HL-60 (cell line): Measurements from ENCODE around the gene CDH22.

Experiments used
- CTCF ChIP-seq: IDR thresholded peaks from one replicate; pipeline ENCODE4 v1.5.1; 2011; ENCODE audit warnings: low read length, control low read depth, inconsistent platforms; ENCODE audit not compliant: insufficient read depth
- POLR2AphosphoS5 ChIP-seq: IDR thresholded peaks from 2 replicates; pipeline ENCODE4 v1.6.1; 2012; ENCODE audit warnings: low read depth
- REST ChIP-seq: IDR thresholded peaks from 2 replicates; pipeline ENCODE4 v1.6.1; 2012; ENCODE audit warnings: low read depth; ENCODE audit not compliant: insufficient replicate concordance

- TF ChIP-seq CTCF (no peak), POLR2AphosphoS5 (no peak), REST (no peak)
Measured at GRCh38 chr20:46268662-46269061, 39.6 kb downstream of the CDH22 start.
